Measurements from ENCODE around the gene NPSR1. TPM values are rescaled to one million over a fixed set of nuclear protein-coding genes. Genes with fewer than 3 reads are reported as not detected.
"Not testable (repeated sequence)": the region's sequence is repeated elsewhere in the genome, so short reads cannot be mapped to it uniquely, and the experiment has no call there.

NPSR1 gene
- total and polyA plus RNA-seq, 12 donors = not detected

GRCh38 chr7:34849986-34850385 is 192.0 kb downstream of the NPSR1 start:
- H3K4me3 ChIP-seq = no peak overlapping the region
- H3K4me1 ChIP-seq = peaks cover 0 to 5% (median 0%) of the 10 kb centered on the region in 9 donors
- intact Hi-C loops (cut with DNase I) = no loop called here
- peaks cover 0 to 4% (median 0%) of the 10 kb centered on the region in 7 donors for H3K27me3 ChIP-seq
- 81 to 93% methylated on average over 1 of the region's 1 CpG for WGBS, 2 donors
- no peak for ATAC-seq
- TF ChIP-seq, protein P1, sequence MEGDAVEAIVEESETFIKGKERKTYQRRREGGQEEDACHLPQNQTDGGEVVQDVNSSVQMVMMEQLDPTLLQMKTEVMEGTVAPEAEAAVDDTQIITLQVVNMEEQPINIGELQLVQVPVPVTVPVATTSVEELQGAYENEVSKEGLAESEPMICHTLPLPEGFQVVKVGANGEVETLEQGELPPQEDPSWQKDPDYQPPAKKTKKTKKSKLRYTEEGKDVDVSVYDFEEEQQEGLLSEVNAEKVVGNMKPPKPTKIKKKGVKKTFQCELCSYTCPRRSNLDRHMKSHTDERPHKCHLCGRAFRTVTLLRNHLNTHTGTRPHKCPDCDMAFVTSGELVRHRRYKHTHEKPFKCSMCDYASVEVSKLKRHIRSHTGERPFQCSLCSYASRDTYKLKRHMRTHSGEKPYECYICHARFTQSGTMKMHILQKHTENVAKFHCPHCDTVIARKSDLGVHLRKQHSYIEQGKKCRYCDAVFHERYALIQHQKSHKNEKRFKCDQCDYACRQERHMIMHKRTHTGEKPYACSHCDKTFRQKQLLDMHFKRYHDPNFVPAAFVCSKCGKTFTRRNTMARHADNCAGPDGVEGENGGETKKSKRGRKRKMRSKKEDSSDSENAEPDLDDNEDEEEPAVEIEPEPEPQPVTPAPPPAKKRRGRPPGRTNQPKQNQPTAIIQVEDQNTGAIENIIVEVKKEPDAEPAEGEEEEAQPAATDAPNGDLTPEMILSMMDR (IDR thresholded peaks at IDR 0.05) = no peak
- DNase-seq = no peak
- H3K9me3 ChIP-seq = peaks cover 0 to 2% (median 0%) of the 10 kb centered on the region in 11 donors
- H3K36me3 ChIP-seq = no peaks in the 10 kb centered on the region
- no peak overlapping the region for H3K27ac ChIP-seq

DNA sequence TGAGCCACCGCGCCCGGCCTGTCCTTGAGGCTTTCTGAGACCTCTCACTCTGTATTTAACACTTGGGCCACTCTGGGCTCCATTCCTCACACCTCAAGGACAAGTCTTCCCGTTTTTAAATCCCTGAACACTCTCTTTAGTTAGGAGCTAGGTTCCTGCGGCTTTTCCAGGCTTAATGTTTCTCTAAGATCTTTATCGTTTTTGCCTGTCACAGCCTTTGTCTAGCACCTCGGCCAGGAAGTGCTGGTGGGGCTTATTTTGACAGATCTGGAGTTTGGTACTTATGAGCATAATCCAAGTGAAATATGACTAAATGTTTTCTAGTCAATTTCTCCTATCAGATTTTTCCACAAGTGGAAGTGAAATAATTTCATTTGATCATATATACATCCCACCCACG is 192.7 kb downstream of the NPSR1 start:
- Histone ChIP-seq H3K36me3 (no peaks in the 10 kb centered on the region), H3K4me1 (peaks cover 0 to 5% (median 0%) of the 10 kb centered on the region in 9 donors), H3K9me3 (peaks cover 0 to 2% (median 0%) of the 10 kb centered on the region in 11 donors), H3K4me3 (no peak overlapping the region), H3K27me3 (peaks cover 0 to 4% (median 0%) of the 10 kb centered on the region in 7 donors), H3K27ac (no peak overlapping the region)
- no peak for DNase-seq
- intact Hi-C loops (cut with DNase I) = no loop called here
- no peak for ATAC-seq
- WGBS, 2 donors = 58 to 59% methylated on average over 8 of the region's 8 CpGs
- TF ChIP-seq, protein P1 (IDR thresholded peaks at IDR 0.05) = no peak

GRCh38 chr7:34851431-34851830 is 193.4 kb downstream of the NPSR1 start:
- H3K4me3 ChIP-seq = no peak overlapping the region
- no peaks in the 10 kb centered on the region for H3K36me3 ChIP-seq
- H3K27ac ChIP-seq = no peak overlapping the region
- H3K9me3 ChIP-seq = peaks cover 0 to 2% (median 0%) of the 10 kb centered on the region in 11 donors
- TF ChIP-seq, protein P1 (IDR thresholded peaks at IDR 0.05) = no peak
- peaks cover 0 to 4% (median 0%) of the 10 kb centered on the region in 7 donors for H3K27me3 ChIP-seq
- DNase-seq = no peak
- intact Hi-C loops (cut with DNase I) = no loop called here
- WGBS, 2 donors = 49 to 55% methylated on average over 2 of the region's 2 CpGs
- peaks cover 0 to 5% (median 0%) of the 10 kb centered on the region in 9 donors for H3K4me1 ChIP-seq
- no peak for ATAC-seq

- H3K27me3 ChIP-seq; H3K4me1 ChIP-seq; ATAC-seq; H3K9me3 ChIP-seq; H3K27ac ChIP-seq; intact Hi-C loops (cut with DNase I); H3K4me3 ChIP-seq; H3K36me3 ChIP-seq; DNase-seq: not testable (repeated sequence)
- whole genome bisulfite sequencing, 2 donors = 77 to 92% methylated on average over 2 of the region's 2 CpGs
These were observed 200.4 kb downstream of the NPSR1 start for GRCh38 chr7:34858444-34858843.

GRCh38 chr7:34859281-34859680 is 201.3 kb downstream of the NPSR1 start:
- H3K9me3 ChIP-seq; ATAC-seq; H3K27ac ChIP-seq; H3K36me3 ChIP-seq; intact Hi-C loops (cut with DNase I); H3K4me3 ChIP-seq; H3K4me1 ChIP-seq; H3K27me3 ChIP-seq; DNase-seq: not testable (repeated sequence)
- 74 to 81% methylated on average over 1 of the region's 1 CpG for WGBS, 2 donors

- intact Hi-C loops (cut with DNase I); ATAC-seq; H3K27ac ChIP-seq; H3K9me3 ChIP-seq; H3K36me3 ChIP-seq; H3K27me3 ChIP-seq; H3K4me1 ChIP-seq; DNase-seq; H3K4me3 ChIP-seq: not testable (repeated sequence)
- WGBS, 2 donors = 71 to 77% methylated on average over 4 of the region's 5 CpGs
These were observed 208.2 kb downstream of the NPSR1 start for GRCh38 chr7:34866222-34866621.

- H3K27ac ChIP-seq; H3K27me3 ChIP-seq; H3K36me3 ChIP-seq; intact Hi-C loops (cut with DNase I); DNase-seq; ATAC-seq; H3K9me3 ChIP-seq; H3K4me1 ChIP-seq; H3K4me3 ChIP-seq: not testable (repeated sequence)
- WGBS, 2 donors = 86 to 91% methylated on average over 3 of the region's 3 CpGs
These were observed 209.3 kb downstream of the NPSR1 start for GRCh38 chr7:34867341-34867740.

DNA sequence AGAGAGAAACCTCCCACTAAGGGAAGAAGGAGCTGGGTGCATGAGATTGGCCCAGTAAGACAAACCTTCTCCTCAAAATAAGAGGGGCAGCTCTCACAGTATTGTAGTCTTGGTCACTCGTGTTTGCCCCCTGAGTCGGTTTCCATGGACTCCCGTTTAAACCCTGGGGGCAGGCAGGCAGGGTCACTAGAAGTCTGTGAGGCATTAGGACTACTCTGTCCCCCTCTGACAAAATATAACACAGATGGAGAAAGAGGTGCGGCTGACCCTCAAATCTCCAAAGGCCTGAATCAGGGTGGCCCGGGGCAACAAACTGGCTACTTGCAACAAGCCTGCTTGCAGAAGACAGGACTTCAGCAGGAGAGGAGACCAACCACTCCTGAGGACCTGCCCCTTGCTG is 210.6 kb downstream of the NPSR1 start:
- ATAC-seq; H3K4me1 ChIP-seq; H3K27ac ChIP-seq; H3K4me3 ChIP-seq; DNase-seq; intact Hi-C loops (cut with DNase I); H3K27me3 ChIP-seq; H3K36me3 ChIP-seq: not testable (repeated sequence)
- 87 to 91% methylated on average over 5 of the region's 5 CpGs for WGBS, 2 donors
- H3K9me3 ChIP-seq = peaks cover 0 to 15% (median 0%) of the 10 kb centered on the region in 11 donors
